ENCODE results near the gene NBEAL2.

- TF ChIP-seq, protein P1, sequence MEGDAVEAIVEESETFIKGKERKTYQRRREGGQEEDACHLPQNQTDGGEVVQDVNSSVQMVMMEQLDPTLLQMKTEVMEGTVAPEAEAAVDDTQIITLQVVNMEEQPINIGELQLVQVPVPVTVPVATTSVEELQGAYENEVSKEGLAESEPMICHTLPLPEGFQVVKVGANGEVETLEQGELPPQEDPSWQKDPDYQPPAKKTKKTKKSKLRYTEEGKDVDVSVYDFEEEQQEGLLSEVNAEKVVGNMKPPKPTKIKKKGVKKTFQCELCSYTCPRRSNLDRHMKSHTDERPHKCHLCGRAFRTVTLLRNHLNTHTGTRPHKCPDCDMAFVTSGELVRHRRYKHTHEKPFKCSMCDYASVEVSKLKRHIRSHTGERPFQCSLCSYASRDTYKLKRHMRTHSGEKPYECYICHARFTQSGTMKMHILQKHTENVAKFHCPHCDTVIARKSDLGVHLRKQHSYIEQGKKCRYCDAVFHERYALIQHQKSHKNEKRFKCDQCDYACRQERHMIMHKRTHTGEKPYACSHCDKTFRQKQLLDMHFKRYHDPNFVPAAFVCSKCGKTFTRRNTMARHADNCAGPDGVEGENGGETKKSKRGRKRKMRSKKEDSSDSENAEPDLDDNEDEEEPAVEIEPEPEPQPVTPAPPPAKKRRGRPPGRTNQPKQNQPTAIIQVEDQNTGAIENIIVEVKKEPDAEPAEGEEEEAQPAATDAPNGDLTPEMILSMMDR (IDR thresholded peaks at IDR 0.05) = no peak
- no peak for TF ChIP-seq POLR2A (IDR thresholded peaks at IDR 0.05)
These were observed 36.8 kb upstream of the NBEAL2 start for GRCh38 chr3:46942481-46943236.
